Retinal pigment epithelial cell (primary cell): ENCODE measurements around the gene C3orf85.

ENCODE experiments used
- DNase-seq: peaks from one replicate; pipeline ENCODE4 v3.0.0-alpha.2; 2010; ENCODE audit warnings: low read depth
- H3K4me3 ChIP-seq: 2 replicates; pipeline ENCODE4 v1.5.1; 2011; ENCODE audit warnings: mild to moderate bottlenecking, low read length, control low read depth, moderate library complexity
- TF ChIP-seq, protein P1 (sequence below): conservative IDR thresholded peaks from 2 replicates; pipeline ENCODE4 v1.5.1; 2011; ENCODE audit warnings: low read depth, low read length, control low read depth, inconsistent platforms

C3orf85 gene

DNA sequence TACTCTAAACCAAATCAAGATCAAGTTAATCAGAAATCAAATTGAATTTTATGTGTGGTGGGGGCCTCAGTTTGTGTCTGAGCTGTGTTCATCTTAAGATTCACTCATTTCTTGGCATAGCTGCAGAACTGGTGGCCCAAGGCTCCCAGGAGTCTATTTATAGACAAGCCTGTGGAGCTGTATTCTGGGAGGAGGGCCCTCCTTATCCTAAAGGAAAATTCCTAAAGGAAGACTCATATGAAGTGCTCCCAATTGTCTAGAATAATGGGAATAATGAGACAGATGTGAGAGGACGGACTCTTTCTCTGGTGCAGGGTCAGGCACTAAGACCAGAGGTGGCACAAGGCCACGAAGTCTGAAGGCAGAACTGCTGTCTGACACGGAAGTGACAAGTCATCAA, 38.9 kb downstream of the C3orf85 start:
- TF ChIP-seq, protein P1, sequence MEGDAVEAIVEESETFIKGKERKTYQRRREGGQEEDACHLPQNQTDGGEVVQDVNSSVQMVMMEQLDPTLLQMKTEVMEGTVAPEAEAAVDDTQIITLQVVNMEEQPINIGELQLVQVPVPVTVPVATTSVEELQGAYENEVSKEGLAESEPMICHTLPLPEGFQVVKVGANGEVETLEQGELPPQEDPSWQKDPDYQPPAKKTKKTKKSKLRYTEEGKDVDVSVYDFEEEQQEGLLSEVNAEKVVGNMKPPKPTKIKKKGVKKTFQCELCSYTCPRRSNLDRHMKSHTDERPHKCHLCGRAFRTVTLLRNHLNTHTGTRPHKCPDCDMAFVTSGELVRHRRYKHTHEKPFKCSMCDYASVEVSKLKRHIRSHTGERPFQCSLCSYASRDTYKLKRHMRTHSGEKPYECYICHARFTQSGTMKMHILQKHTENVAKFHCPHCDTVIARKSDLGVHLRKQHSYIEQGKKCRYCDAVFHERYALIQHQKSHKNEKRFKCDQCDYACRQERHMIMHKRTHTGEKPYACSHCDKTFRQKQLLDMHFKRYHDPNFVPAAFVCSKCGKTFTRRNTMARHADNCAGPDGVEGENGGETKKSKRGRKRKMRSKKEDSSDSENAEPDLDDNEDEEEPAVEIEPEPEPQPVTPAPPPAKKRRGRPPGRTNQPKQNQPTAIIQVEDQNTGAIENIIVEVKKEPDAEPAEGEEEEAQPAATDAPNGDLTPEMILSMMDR, result no peak
- no peak for DNase-seq
- H3K4me3 ChIP-seq, result no peak overlapping the region

DNA sequence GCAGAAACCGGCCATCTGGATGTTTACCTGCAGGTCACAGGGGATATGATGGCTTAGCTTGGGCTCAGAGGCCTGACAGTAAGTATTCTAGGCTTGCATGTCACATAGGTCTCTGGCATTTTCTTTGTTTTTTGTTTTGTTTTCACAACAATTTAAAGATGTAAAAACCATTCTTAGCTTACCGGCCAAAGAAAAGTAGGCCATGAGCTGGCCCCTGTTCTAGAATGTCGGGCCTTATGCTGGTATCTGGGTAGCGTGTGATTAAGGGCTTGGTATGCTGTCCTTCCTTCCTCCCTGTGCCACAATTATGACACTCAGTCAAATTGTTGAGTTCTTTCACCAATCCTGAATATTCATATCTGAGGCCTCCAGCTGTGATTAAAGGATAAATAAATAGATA, 40.2 kb downstream of the C3orf85 start:
- TF ChIP-seq, protein P1, result no peak

DNA sequence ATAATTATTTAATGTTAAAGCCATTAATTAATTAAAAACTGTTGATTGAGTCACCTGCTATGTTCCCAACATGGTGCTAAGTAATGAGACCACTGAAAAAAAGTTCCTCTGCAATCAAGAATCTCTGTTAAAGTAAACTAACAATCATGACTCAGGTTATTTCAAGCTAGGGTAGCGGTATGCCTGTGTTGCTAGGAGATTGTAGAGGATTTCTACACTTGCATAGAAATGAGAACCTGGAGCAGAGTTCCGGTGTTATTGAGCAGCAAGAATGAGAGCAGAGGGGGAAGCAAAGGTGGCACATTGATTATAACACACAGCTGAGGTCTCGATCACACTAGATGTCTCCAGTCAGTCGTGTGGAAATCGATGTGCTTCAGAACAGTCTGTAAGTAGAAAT, 41.4 kb downstream of the C3orf85 start:
- H3K4me3 ChIP-seq, result no peak overlapping the region
- no peak for DNase-seq
- TF ChIP-seq, protein P1, result no peak

More for the DNA sequence above, 40.2 kb downstream of the C3orf85 start:
- no peak overlapping the region for H3K4me3 ChIP-seq
- no peak for DNase-seq

DNA sequence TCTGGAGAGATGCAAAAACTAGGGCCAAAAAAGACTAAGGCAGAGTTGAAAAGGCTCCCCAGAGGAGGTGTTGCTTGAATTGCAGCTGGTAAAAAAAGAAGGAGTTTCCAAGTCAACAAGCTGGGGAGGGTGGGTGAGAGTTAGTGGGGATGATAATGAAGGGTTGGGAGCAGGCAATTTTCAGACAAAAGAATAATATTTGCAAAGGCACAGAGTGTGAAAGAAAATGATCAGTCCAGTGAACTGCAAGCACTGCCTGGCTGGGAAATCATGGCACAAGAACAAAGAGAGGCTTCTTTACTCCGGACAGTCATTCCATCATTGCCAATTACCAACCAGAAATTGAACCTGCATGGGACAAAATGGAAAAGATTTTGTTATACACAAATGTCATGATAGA, 42.2 kb downstream of the C3orf85 start:
- DNase-seq, result no peak
- no peak overlapping the region for H3K4me3 ChIP-seq
- TF ChIP-seq, protein P1, result no peak

DNA sequence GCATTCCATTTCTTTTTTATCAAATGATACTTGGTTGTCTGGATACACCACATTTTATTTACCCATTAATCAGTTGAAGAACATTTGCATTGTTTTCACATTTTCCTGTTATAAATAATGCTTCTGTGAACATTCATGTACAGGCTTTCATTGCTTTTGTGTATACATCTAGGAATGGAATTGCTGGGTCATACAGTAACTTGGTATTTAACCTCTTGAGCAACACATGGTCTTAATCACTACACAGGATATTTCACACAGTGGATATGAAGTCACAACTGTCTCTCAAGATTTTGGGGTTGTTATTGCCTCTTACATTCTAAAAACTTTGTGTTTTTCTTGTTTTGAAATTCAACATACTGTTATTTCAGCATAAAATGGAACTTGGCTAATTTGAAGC, 48.2 kb downstream of the C3orf85 start:
- no peak for DNase-seq
- TF ChIP-seq, protein P1, result no peak

DNA sequence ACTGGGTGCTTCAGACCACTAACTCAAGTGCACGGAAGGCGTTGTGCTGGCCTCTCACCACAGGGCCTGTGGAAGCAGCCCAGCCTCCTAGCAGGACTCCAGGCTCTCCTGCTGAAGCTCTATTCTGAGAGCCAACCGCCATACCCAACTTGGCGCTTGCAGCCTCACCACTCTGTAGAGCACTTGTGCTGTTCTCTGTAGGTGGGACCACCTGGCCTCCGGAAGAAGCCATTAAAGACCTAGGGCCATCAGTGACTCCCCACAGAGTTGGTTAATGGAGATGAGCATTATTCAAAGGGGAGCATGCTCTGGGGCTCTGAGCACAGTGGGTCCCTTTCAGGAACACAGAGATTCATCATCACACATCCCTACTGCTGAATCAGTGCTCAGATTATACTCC, 50.9 kb downstream of the C3orf85 start:
- H3K4me3 ChIP-seq, result no peak overlapping the region
- TF ChIP-seq, protein P1, result no peak
- no peak for DNase-seq

More for the DNA sequence above, 48.2 kb downstream of the C3orf85 start:
- no peak overlapping the region for H3K4me3 ChIP-seq

DNA sequence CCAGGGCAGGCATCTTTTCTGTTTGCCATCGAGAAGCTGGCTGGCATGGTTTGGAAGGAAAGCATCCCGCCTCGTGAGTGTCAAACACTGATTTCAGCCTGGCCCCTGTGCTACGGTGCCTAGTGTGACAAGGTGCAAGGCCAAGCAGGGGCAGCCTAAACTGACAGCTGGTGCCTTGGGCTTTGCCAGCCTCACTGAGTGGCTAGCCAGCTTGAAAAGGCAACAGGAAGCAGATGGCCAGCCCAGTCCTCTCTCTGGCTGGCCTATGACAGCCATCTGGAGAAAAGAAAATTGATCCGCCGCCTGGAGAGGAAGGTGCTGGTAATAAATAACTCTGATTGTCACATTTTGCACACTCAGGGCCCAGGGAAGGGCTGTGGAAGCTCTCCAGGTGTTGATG, 52.2 kb downstream of the C3orf85 start:
- TF ChIP-seq, protein P1, result no peak
- DNase-seq, result no peak
- no peak overlapping the region for H3K4me3 ChIP-seq
